ENCODE data around the gene SLC17A7.

DNA sequence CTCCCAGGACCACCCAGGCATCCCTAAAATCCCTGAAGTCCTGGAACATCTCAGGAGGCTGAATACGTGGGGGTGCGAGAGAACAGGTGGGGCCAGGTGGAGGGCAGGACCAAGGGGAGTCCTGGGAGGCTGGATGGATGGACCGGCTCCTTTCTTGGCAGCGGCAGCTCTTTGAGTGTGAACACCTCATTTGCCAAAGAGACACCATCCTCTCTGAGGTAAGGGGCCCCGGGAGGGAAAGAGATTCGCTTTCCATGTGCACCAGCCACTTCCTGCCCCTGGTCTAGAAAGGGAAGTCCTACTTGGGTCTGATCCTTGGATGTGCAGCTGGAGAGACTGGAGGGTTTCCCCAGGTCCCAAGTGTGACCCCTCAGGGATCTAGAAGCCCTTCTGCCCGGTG lies 34.2 kb downstream of the SLC17A7 start:
- TF ChIP-seq, protein P1, sequence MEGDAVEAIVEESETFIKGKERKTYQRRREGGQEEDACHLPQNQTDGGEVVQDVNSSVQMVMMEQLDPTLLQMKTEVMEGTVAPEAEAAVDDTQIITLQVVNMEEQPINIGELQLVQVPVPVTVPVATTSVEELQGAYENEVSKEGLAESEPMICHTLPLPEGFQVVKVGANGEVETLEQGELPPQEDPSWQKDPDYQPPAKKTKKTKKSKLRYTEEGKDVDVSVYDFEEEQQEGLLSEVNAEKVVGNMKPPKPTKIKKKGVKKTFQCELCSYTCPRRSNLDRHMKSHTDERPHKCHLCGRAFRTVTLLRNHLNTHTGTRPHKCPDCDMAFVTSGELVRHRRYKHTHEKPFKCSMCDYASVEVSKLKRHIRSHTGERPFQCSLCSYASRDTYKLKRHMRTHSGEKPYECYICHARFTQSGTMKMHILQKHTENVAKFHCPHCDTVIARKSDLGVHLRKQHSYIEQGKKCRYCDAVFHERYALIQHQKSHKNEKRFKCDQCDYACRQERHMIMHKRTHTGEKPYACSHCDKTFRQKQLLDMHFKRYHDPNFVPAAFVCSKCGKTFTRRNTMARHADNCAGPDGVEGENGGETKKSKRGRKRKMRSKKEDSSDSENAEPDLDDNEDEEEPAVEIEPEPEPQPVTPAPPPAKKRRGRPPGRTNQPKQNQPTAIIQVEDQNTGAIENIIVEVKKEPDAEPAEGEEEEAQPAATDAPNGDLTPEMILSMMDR (IDR thresholded peaks at IDR 0.05), result no peak
- TF ChIP-seq EP300 (IDR thresholded peaks at IDR 0.05), result no peak
- no peak for TF ChIP-seq POLR2A (IDR thresholded peaks at IDR 0.05)
